Erythroblast (primary cell): ENCODE results near the gene RFC5.
A peak's percentile ranks its signal among the peaks of the same experiment; 100 is the strongest.

Source experiments
- DNase-seq, 2 experiments: peaks; one replicate each; lab custom pipeline; 2025; lab: John Stamatoyannopoulos, UW
- GATA1 ChIP-seq: IDR thresholded peaks from 2 replicates; pipeline ENCODE4 v1.6.1; 2011; ENCODE audit warnings: low read depth, mild to moderate bottlenecking, control low read depth, low read length, moderate library complexity
- POLR2A ChIP-seq: IDR thresholded peaks from 2 replicates; pipeline ENCODE4 v1.6.1; 2011; ENCODE audit warnings: mild to moderate bottlenecking, low read length

Gene RFC5

DNA sequence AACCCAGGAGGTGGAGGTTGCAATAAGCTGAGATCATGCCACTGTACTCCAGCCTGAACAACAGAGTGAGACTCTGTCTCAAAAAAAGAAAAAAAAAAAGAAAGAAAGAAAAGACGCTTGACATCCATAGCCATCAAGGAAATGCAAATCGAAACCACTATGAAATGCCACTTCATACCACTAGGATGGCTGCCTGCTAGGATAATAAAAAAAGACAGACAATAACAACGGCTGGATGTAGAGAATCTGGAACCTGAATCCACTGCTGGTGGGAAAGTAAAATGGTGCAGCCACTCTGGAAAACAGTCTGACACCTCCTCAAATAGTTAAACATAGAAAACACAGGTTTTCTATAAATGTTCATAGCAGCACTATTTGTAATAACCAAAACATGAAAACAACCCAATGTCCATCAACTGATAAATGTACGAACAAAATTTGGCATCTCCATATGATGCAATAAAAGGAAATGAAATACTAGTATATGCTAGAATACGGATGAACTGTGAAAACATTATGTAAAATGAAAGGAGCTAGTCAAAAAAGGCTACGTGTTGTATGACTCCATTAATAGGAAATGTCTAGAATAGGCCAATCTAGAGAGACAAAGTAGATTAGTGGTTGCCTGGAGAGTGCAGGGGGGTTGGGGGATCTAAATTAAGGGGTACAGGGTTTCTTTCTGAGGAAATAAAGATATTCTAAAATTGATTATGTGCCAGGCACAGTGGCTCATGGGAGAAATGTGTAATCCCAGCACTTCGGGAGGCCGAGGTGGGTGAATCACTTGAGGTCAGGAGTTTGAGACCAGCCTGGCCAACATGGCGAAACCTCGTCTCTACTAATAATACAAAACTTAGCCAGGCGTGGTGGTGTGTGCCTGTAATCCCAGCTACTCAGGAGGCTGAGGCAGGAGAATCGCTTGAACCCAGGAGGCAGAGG is 34.7 kb downstream of the RFC5 start:
- TF ChIP-seq POLR2A (no peak), GATA1 (no peak)
- no peak for DNase-seq

- no peak for DNase-seq
- TF ChIP-seq GATA1, result no peak
- no peak for TF ChIP-seq POLR2A
These were observed 36.0 kb downstream of the RFC5 start for GRCh38 chr12:118052324-118053070.

DNA sequence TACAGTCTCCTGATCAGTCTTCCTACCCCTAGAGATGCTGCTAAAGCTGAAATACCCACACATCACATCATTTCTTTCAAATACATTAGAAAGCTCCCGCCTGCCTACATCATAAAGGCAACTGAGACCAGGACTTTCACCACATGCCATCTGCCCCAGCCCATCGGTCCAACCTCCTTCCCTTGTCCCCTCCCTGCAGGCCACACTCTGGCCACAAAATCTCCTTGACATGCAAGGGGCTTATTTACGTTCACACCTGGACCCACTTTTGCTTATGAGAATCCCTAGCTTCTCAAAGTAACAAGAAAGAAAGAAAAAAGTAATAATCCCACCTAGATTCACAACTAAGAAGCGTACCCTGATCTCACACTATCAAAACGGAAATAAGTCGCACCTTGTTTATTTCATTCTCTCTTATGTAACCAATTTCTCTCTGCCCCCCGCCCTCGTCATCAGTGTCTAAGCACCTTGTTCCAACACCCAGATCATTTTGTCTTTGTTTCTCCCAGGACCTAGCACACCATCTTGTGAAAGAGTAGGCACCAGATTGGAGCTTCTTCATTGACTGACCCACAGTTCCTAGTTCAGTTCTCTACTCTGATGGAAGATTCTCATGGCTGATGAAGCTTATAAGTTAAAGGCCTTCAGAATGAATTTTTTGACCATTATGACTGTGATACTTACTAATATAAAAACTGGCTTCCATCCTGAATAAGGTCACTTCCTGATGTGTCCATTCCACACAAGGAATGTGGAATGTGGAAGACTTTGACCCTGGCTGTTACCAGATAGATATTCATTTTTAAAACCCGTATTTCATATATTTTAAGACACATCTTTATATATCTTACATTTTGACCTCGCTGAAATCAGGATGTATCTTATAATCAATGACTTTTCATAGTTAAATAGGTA is 36.8 kb downstream of the RFC5 start:
- TF ChIP-seq GATA1 (no peak), POLR2A (no peak)

GRCh38 chr12:118055144-118055557 is 38.6 kb downstream of the RFC5 start:
- TF ChIP-seq GATA1 (no peak), POLR2A (no peak)
- DNase-seq, result peak; percentile 84 to 88

More for the DNA sequence above, 36.8 kb downstream of the RFC5 start:
- no peak for DNase-seq

- TF ChIP-seq POLR2A (peak; percentile 14), GATA1 (no peak)
- DNase-seq, result no peak
These were observed 39.6 kb downstream of the RFC5 start for GRCh38 chr12:118055865-118056773.

DNA sequence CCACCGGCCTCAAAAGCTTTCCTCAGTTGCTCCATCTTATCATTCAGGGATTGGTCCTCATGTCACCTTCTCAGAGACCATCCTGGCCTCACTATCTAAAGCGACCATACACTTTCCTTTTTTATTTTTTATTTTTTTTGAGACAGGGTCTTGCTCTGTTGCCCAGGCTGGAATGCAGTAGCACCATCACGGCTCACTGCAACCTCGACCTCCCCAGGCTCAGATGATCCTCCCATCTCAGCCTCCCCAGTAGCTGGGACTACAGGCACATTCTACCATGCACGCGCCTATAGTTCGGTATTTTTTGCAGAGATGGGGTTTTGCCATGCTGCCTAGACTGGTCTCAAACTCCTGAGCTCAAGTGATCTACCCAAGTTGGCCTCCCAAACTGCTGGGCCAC is 41.7 kb downstream of the RFC5 start:
- no peak for TF ChIP-seq POLR2A
- no peak for TF ChIP-seq GATA1
- DNase-seq, result no peak

- TF ChIP-seq GATA1 (no peak), POLR2A (no peak)
- DNase-seq, result no peak
These were observed 42.4 kb downstream of the RFC5 start for GRCh38 chr12:118058881-118059280.

- DNase-seq, result no peak
- TF ChIP-seq GATA1 (no peak), POLR2A (no peak)
These were observed 43.1 kb downstream of the RFC5 start for GRCh38 chr12:118059341-118060191.

DNA sequence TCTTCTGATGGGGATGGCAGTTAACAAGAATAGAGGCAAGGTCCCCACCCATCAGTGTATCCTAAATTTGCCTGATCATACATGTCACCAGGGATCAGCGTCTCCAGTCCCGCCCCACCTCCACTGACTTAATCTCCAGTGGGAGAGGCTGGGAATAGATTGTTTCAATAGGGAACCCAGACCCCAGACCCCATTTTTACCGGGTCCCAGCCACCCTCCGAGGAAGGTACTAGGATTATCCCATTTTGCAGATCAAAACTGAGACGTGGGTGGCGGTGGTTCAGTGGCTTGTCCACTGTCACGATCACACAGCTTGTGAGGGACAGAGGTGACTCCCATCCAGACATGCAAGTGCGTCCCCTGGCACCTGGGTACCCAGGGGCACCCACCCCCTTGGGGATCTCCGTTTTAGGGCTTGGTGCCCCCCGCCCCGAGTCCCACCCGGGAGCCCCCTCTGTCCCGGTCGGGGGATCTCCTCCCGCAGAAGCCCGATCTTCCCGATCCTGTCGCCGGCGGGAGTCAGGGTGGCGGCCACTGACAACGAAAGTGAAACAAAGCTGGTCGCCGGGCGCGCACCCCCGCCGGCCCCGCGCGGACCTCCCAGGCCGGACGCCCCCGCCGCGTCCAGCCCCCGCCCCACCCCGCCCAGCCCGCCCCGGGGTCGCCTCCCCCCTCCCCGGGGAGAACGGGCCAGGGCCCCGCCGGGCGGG is 44.0 kb downstream of the RFC5 start:
- DNase-seq, result peak; percentile 66 to 78

GRCh38 chr12:118061011-118061872 is 44.7 kb downstream of the RFC5 start, which contains the start of gene WSB2:
WSB2 (minus strand) TSS chr12:118061179; CDS start chr12:118061048, 131 bp downstream.
- TF ChIP-seq GATA1 (no peak), POLR2A (peak; percentile 10)
- DNase-seq, result peak; percentile 78 to 84

More for the DNA sequence above, 44.0 kb downstream of the RFC5 start:
- TF ChIP-seq GATA1 (no peak), POLR2A (no peak)
